HL-60 (cell line): ENCODE data around the gene MEF2B.

Experiments
- DNase-seq, 2 experiments: peaks; one replicate each; pipeline ENCODE4 v3.0.0-alpha.2; 2010 to 2020; ENCODE audit warnings: low read depth in 1 of 2, low spot score in 1 of 2
- H3K27ac ChIP-seq: fragments of 250-450 bp; sonication (Bioruptor Pico); replicated peaks from 2 replicates; pipeline ENCODE4 v1.5.1; 2020; ENCODE audit warnings: mild to moderate bottlenecking, moderate library complexity
- H3K27me3 ChIP-seq: fragments of 250-450 bp; sonication (Bioruptor Pico); 2 replicates; pipeline ENCODE4 v1.5.1; 2021; ENCODE audit warnings: mild to moderate bottlenecking, moderate library complexity; ENCODE audit not compliant: insufficient read depth, poor library complexity, severe bottlenecking
- H3K4me3 ChIP-seq: replicated peaks from 2 replicates; pipeline ENCODE4 v1.5.1; 2011; ENCODE audit warnings: mild to moderate bottlenecking, control low read depth, low read length; ENCODE audit not compliant: insufficient read depth
- CTCF ChIP-seq: IDR thresholded peaks from one replicate; pipeline ENCODE4 v1.5.1; 2011; ENCODE audit warnings: low read length, control low read depth, inconsistent platforms; ENCODE audit not compliant: insufficient read depth
- GABPA ChIP-seq: IDR thresholded peaks from 2 replicates; pipeline ENCODE4 v1.6.1; 2012; ENCODE audit warnings: low read depth
- POLR2AphosphoS5 ChIP-seq: IDR thresholded peaks from 2 replicates; pipeline ENCODE4 v1.6.1; 2012; ENCODE audit warnings: low read depth
- REST ChIP-seq: IDR thresholded peaks from 2 replicates; pipeline ENCODE4 v1.6.1; 2012; ENCODE audit warnings: low read depth; ENCODE audit not compliant: insufficient replicate concordance
- SPI1 ChIP-seq: IDR thresholded peaks from 2 replicates; pipeline ENCODE4 v1.6.1; 2012; ENCODE audit warnings: low read depth, mild to moderate bottlenecking, borderline replicate concordance

Gene MEF2B

GRCh38 chr19:19209372-19209771 lies 39.3 kb upstream of the MEF2B start:
- Histone ChIP-seq H3K27ac (no peak overlapping the region), H3K4me3 (no peak overlapping the region), H3K27me3 (peaks cover 16% of the 10 kb centered on the region)
- DNase-seq, result no peak
- TF ChIP-seq CTCF, result no peak
- no peak for TF ChIP-seq SPI1
- TF ChIP-seq GABPA, result no peak
- TF ChIP-seq REST, result no peak
- no peak for TF ChIP-seq POLR2AphosphoS5

DNA sequence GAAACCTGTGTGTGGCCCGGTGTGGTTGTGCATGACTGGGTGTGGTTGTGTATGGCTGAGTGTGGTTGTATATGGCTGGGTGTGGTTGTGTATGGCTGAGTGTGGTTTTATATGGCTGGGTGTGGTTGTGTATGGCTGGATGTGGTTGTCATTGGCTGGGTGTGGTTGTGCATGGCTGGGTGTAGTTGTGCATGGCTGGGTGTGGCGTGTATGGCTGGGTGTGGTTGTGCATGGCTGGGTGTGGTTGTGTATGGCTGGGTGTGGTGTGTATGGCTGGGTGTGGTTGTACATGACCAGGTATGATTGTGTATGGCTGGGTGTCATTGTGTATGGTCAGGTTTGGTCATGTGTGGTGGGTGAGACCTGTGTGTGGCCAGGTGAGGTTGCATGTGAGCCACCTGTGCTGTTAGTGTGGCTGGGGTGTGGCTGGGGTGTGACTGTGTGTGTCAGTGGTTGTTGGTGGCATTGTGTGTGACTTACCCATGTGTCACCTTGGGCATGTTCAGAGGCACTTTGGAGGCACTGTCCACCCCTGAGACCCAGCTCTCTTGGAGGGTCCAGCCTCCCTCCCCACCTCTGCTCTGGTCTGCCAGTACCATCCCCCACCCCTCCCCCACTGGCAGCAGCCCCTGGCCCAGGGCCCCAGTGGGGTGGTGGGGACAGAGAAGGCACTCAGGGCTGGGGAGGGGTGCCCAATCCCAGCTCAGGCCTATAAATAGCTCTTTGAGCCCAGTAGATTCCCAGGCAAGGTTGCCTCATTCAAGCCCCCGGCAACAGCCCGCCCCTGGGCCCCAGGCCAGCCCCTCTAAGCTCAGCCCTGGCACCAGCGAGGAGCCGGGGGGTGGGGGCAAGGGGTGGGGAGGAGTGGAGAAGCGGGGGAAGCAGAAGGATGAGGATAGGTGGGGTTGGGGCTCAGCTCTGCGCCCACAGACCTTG lies 37.8 kb upstream of the MEF2B start:
- H3K4me3 ChIP-seq, result no peak overlapping the region
- no peak for TF ChIP-seq REST
- TF ChIP-seq SPI1, result no peak
- TF ChIP-seq CTCF, result no peak
- no peak for TF ChIP-seq GABPA
- no peak for TF ChIP-seq POLR2AphosphoS5
- peaks cover 14% of the 10 kb centered on the region for H3K27me3 ChIP-seq
- H3K27ac ChIP-seq, result no peak overlapping the region
- DNase-seq, result no peak

GRCh38 chr19:19206938-19207337 lies 36.9 kb upstream of the MEF2B start:
- Histone ChIP-seq H3K4me3 (no peak overlapping the region), H3K27ac (no peak overlapping the region), H3K27me3 (peaks cover 6% of the 10 kb centered on the region)
- DNase-seq, result no peak
- TF ChIP-seq SPI1, result no peak
- TF ChIP-seq CTCF, result no peak
- TF ChIP-seq POLR2AphosphoS5, result no peak
- no peak for TF ChIP-seq GABPA
- no peak for TF ChIP-seq REST
